ENCODE measurements around the gene GOLGA6L2. TPM values are rescaled to one million over a fixed set of nuclear protein-coding genes. Genes with fewer than 3 reads are reported as not detected.
"Not testable (repeated sequence)": the region's sequence is repeated elsewhere in the genome, so short reads cannot be mapped to it uniquely, and the experiment has no call there.

The GOLGA6L2 gene
- total RNA-seq, result not detected

DNA sequence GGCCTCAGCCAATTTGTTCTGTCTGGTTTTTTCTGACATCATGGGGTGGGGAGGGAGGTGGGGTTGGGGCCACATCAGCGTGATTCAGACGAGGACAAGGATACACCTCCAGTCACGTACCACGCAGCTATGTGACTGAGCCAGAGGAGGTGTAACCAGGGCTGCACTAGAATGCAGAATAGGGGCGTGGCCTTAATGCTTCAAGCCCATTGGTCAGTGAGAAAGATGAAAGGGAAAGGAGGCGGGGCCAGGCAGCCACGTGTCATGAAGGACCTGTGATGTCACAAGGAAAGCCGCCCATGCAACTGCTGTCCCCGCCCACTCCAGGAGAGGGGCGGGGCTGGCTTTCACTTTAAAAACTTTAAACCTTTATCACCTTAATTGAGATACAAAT is at the start of gene GOLGA6L2:
TSS of gene GOLGA6L2 (minus strand) at position 137 of the 394 bp plus-strand sequence. CDS start at position 75, 62 bp downstream.
- DNase-seq, result no peak

GRCh38 chr15:23484870-23485269 is 37.8 kb upstream of the GOLGA6L2 start:
- no peak for DNase-seq

DNA sequence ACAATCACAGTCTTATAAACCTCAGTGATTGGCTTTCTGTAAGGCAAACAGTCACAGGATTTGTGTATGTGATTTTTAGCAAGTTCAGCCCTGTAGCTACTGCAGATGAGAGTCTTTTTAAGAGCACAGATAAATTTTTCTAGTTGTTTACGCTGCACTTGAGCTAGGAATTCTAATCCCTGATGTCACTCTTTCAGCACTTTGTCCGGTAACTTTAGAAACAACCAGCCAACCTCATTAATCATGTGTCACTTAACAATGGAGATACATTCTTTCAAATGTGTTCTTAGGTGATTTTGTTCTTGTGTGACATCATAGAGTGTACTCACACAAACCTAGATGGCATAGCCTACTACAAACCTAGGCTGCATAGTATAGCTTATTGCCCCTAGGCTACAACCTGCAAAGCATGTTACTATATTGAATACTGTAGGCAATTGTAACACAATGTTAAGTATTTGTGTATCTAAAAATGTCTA is 36.8 kb upstream of the GOLGA6L2 start:
- no peak for DNase-seq

DNA sequence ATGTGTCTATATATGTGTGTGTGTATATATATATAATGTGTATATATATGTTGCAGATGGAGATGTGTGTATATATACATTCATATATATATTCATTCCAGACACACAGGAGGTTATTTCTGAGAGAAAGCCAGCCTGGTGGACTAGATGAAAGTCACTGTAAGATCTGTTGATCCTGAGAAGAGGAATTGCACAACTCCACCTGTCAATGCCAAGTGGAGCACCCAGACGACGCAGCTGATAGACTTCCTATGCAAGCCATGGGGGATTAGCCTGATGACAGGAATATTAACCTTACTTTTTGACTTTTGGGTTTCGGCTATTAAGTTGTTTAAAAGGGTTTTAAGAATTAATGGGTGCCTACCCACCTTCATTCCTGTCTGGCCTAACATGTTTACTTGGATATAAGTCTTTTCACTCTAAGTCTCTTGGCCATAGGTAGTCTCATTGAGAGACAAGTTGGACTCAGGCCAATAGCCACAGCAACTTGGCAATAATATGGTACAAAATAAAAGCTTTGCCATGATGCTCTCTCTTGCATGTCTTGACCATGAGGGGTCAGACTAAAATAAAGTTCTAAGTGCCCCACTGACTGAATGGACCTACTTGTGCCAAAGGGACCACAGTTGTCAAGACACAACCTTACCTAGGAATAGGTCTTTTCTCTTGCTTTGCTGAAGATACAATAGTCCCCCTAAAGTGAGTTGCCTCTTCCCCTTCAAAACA is 35.9 kb upstream of the GOLGA6L2 start:
- no peak for DNase-seq

- DNase-seq, result no peak
Measured at GRCh38 chr15:23482228-23482627, 35.2 kb upstream of the GOLGA6L2 start.

DNA sequence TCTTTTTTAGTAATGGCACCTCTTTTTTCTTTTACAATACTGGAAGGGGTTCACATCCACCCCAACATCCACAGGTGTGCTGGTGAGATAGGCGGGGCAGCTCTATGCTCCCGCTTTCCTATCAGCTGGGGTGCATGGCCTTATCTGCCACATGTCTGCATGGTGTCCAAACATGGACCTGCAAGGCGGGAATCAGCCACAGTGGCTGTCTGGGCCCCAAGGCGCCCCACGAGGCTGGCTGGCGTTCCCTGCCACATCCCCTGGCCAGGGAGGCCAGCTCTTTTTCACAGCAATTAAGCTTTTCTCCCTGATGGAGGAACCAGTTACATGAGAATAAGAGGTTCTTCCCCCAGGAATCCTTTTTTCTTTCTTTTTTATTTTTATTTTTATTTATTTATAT is 30.9 kb upstream of the GOLGA6L2 start:
- no peak for DNase-seq

DNA sequence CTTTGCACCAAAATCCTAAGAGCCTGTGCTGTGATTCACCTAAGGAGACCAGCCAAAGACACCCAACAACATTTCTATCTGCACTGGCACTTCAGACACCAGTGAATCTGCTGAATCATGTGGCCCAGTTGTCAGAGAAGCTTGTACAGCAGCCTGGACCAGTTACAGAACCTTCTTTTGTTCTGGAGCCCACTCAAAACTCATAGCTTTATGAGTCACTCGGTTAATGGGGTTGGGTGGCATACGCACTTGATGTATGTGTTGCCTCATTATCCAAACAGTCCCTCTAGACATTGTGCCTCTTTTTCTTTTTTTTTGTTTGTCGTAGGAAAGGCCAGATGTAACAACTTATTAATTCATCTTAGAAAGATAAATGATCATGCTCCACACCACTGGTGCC is 25.6 kb upstream of the GOLGA6L2 start:
- no peak for DNase-seq

GRCh38 chr15:23472033-23472432 is 25.0 kb upstream of the GOLGA6L2 start:
- no peak for DNase-seq

- no peak for DNase-seq
Measured at GRCh38 chr15:23467110-23467600, 20.1 kb upstream of the GOLGA6L2 start.

DNA sequence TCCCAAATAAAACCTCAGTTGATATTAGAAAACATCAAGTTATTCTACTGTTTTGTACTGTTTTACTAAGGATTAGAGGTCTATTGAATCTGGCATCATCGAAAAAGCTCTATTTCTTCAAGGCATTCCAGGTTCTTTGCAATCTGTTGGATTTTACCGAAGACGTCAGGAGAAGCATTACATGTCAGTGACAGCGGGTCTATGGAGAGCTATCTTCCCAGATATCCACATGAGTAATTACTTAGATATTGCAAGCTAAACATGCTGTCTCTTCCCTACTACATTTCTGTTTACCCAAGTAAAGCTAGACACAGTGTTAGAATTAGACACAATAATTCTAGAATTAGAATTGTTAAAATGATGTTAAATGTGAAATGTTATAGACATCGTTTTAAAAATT is 10.8 kb upstream of the GOLGA6L2 start:
- no peak for DNase-seq

DNA sequence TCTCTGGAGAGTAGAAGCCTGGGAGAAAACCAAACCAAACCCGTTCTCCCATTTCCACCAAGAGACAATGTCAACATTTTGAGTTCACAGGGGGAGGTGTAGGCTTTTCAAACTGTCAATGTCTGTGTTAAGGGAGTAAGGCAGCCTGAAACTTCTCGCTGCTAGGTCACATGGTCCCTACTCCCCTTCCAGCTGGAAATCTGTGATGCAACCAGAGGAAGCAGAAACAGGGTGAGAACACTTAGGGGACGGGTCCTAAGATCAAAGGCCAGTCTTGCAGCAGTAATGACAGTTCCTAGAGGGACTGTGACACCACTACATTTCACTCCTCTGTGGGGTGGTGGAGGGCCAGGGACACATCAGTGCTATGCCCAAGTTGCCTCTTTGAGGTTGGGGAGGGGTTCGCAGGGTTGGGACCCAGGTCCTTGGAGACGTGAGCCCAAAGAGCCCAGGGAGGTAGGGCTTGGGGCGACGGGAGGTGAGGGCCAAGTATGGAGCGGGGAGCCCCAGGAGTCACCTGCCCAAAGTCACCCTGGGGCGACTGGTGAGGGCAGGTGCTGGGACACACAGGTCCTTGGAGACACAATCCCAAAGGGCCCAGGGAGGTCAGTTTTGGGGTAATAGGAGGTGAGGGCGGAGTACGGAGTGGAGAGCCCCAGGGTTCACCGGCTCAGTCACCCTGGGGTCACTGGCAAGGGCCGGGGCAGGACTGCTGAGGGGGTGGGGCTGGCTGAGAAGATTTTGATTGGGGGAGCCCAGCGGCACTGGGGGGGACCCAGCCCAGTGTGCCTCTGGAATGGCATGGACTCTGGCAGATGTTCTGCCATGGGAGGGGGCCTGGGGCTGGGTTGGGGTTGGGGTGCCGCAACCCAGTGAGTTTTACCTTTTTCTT is 582 bp downstream of the GOLGA6L2 start:
- DNase-seq, result no peak

DNA sequence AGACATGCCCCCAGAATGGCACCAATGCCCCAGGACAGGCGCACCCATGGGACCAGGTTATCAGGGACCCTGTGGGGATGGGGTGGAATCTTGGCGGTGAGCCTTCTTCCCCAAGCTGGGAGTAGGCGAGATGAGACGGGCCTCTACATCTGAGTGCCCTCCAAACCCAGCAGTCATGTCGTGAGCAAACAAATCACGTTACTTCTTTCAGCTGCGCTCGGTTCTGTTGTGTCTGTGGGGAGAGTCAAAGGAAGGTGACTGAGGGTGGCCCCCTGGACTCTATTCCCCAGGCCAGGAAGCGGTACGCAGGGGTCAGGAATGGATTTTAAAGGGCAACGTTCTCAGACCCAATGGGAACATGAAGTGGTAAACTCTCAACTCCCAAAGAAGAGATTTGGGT is 2.8 kb downstream of the GOLGA6L2 start:
- no peak for DNase-seq

GRCh38 chr15:23441204-23441603 is 5.8 kb downstream of the GOLGA6L2 start:
- DNase-seq, result no peak

- no peak for DNase-seq
Measured at GRCh38 chr15:23440596-23440995, 6.4 kb downstream of the GOLGA6L2 start.

DNA sequence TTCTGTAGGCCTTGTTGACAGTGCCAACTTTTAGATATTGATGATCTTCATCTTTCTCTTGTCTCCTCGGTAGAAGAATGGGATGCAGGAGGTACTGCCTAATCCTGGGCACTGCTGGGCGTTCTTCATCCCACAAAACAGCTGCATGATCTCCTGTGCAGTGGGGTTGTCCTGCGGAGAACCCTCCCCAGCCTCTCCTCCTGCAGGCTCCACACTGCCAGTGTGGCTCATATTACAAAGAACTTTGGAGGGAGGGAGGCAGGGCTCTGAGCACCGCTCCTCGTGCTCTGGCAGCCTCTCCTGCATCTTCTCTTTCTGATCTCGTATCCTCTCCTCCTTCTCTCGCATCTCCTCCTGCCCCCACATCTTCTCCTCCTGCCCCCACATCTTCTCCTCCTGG is 7.5 kb downstream of the GOLGA6L2 start:
- no peak for DNase-seq

DNA sequence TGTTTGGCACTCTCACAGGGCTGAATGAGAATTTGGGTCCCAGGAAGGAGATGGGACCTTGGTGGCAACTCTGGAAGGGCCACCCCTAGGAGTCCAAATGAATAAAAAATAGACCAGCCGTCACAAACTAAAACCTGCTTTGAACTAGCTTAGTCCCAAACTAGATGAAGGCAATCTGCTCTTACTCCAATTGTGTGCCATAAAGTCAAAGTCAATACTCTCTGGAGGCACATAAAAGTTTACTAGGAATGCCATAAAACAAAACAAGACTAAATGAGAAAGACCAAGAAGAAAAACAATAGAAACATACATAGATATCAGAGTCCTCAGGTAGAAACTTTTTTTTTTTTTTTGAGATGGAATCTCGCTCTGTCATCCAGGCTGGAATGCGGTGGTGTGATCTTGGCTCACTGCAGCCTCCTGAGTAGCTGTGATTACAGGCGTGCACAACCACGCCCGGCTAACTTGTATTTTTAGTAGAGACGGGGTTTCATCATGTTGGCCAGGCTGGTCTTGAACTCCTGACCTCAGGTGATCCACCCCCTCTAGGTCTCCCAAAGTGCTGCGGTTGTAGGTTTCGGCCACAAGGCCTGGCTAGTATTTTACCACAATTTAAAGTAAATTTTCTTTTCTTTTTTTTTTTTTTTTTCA is 8.1 kb downstream of the GOLGA6L2 start:
- DNase-seq, result no peak

DNA sequence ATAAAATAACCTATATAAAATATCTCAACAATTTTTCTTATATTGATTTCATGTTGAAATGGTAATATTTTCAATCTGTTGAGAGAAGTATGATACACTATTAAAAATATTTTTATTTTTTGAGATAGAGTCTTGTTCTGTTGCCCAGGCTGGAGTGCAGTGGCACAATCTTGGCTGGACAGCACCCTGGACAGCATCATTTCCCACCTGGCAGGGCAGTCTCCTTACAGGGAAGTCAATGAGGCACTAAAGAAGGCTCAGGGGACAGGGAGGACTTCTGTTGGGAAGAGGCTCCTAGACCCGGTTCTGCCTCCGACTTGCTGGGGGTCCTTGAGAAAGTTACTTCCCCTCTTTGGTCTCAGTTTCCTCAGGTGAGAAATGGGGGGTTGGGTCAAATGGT is 9.4 kb downstream of the GOLGA6L2 start:
- DNase-seq, result no peak

DNA sequence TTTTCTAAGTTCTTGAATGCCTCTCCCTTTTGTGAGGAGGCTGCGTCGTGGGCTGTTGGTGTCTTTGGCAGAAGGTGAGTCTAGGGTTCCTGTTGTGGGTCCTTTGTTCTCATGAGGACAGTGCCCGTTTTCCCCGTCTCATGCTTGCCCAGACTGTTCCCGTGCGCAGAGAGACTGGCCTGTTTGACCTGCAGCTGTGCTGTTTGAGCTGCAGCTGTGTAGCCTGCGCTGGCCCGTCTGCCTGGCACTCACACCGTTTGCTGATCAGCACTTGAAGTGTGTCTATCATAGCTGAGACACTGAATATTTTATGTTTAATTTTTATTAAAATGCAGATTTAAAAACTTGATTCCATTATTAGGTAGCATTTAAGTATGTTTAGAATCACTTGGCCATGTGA is 9.9 kb downstream of the GOLGA6L2 start:
- DNase-seq, result no peak

GRCh38 chr15:23436421-23436820 is 10.6 kb downstream of the GOLGA6L2 start:
- no peak for DNase-seq

- DNase-seq, result not testable (repeated sequence)
Measured at GRCh38 chr15:23434699-23435098, 12.3 kb downstream of the GOLGA6L2 start.

DNA sequence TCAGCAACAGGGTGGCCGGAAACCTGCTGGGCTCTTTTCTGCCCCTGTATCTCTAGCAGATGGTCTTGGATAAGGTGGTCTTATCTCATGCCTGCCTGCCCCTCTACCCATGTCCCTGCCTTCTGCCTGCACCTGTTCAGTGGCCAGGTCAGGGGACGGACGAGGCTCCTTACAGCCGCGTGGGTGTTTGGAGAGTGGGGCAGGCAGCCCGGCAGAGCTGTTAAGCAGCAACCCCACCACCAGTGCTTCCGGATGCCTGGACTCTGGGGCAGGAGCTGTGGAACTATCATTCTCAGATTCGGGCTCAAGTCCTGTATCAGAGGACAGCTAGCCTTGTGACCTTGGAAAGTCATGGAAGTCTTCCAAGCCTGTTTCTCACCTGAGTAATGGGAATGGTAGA is 21.7 kb downstream of the GOLGA6L2 start:
- DNase-seq, result not testable (repeated sequence)

DNA sequence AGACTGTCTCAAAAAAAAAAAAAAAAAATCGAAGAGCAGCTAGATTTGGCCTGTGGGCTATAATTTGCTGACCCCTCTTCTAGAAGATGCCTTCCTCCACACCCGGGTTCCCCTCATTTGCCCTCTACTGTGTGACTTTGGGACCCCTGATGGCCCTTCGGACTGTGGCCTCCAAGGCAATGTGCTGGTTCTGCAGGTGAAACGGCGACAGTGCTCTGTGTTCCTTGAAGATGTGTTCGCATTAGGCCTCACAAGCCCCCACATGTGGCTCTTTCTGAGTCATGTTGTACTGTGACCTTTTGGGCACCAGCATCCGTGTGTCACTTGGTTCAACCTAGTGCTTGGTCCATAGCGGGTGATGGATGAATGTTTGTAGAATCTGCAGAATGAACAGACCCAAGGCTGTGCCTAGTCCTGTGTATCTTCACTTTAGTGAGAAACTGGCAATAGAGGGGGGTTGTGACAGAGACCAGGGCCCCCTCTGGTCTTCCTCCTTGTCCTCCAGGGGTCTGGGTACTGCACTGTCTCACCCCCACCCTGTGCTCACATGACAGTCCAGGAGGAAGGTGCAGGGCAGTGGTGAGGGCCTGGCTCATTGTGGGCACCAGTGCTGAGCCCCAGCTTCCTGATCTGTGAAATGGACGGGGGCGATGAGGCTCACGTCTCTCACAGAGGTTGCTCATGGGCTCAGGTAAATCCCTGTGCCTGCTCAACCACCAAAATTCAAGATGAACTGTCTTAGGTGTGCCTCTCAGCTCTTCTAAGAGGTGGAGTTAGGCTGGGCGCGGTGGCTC is 22.7 kb downstream of the GOLGA6L2 start:
- DNase-seq, result no peak

Data from effector CD4-positive, alpha-beta T cell (primary cell).